Eye (tissue), 1 donor: Measurements from ENCODE around the gene OR9A2.
"Not testable (repeated sequence)": the region's sequence is repeated elsewhere in the genome, so short reads cannot be mapped to it uniquely, and the experiment has no call there.

Source experiments
- DNase-seq: peaks from one replicate; pipeline ENCODE4 v3.0.0-alpha.2; 2015

OR9A2 gene

DNA sequence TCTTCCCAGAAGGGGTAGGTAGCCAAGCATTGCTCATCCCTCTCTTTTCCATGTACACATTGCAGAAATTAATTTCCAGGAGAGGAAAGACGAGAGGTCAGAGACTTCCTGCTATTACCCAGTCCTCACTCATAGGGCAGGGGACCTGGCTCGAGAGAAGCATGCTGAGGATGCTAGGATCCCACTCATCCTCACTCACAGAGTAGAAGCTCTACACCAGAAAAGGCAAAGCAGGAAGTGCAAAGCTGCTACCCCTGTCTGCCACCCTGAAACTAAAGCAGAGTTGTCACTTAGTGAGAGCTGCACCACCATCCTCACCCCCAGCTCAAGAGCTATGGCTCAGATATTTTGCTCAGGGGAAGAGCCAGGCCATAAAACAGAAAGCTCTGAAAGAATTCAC, 9.9 kb downstream of the OR9A2 start:
- DNase-seq = no peak

DNA sequence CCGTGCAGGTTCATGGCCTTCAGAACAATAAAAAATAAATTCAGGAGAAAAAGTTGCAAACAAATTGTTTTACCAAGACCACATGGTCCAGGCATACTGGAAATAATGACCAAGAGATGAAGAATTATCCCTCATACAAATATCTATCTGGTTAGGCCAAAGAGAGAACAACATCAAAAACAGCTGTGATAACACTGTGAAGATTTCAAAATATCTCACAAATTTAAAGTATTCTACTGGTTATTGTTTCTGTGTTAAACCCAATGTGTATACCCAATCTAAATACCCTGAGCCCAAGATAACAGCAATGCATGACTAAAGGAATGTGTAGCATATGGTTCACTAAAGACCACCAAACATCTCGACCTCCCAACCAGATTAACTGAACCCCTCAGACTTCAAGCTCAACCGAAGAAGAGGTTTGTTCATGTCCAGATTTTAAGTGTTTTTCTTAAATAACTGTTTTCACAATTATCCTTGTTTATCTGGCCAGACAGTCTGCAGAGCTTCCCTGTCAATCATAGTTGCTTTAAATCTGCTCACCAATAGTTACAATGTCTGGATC, 10.9 kb downstream of the OR9A2 start:
- no peak for DNase-seq

DNA sequence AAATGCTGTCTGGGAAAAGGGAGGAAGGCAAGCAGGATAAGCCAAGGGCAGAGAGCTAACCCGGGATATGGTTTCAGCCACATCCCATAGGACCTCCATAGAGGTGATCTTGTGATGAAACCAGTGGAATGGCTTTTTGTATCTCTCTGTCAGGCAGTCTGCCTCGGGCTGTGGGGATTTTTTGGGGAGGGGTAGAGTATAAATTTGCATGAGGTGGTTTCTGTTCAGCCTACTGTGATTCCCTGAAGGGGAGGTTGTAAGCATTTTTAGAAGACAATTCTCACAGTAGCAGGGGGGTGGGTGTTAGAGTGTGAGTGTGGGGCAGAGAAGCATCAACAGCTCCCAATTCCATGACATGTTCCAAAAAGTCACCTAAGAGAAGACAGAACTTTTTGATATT, 11.8 kb downstream of the OR9A2 start:
- DNase-seq = no peak

DNA sequence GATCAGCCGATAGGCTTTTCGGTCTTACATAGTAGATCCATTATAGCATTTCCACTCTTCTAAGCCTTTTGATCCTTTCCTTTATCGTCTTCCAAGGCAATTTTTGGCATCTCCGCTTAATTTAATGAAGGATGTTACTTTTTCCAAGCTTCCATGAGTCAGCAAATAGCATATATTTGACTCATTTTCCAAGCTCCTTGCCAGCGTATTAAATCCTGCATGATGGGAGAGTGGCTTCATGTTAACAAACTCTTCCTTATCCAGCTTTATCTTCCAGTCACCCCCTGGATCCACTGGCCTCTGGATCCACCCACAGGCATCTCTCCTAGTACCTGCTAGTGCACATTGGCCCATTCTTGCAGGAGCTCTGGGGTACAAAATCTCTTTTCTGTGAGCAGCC, 13.0 kb downstream of the OR9A2 start:
- DNase-seq = peak; percentile 57

DNA sequence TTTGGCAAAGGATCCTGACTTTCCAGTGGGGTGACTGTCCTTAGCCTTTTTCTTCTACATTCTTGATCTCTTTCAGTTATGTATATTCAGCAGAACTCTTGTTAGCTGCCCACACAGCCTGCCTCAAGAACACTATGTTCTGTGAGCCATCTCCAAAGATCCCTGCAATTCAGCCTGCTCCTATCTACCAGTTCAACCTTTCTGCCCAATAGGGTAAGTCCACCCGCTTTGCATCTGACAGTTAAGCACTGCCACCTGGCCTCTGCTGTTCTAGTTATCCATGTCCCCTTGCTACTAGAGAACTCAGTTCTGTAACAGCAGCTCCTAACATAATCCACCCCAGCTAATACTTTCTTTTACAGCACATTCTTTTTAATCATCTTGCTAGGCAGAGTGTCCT, 13.5 kb downstream of the OR9A2 start:
- DNase-seq = no peak

DNA sequence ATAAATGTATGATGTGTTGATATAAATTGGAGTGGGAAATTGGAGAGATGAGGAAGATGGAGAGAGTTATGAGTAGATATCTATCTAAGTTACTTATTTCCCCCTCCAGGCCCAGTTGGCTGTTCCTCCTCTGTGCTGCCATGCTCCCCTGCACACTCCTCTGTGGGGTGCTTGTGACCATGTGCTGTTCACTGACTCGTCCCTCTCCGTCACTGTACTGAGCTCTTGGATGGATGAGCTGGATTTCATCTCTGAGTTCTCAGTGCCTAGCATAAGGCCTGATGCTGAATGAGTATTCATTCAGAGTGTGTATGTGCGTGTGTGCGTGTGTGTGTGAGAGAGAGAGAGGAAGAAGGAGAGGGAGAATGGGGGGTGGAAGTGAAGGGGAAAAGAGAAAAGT, 14.5 kb downstream of the OR9A2 start:
- no peak for DNase-seq

DNA sequence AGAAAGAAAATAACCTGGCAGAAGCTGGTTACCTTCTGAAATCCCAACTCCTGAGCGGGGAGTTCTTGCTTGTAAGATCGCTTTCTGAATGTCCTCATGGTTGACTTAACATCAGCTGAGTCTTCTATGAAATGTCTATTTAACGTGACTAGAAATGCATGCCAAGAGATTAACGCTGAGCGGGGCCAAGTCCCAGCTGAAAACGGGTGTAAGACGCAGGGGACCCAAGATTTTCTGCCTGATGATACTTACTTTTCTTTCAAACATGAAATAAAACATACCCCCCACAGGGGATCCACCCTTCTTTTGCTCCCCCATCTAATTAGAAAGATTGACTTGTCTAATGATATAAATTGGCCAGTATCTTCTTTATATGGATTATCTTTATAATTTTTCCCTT, 14.9 kb downstream of the OR9A2 start:
- DNase-seq = peak; percentile 61

DNA sequence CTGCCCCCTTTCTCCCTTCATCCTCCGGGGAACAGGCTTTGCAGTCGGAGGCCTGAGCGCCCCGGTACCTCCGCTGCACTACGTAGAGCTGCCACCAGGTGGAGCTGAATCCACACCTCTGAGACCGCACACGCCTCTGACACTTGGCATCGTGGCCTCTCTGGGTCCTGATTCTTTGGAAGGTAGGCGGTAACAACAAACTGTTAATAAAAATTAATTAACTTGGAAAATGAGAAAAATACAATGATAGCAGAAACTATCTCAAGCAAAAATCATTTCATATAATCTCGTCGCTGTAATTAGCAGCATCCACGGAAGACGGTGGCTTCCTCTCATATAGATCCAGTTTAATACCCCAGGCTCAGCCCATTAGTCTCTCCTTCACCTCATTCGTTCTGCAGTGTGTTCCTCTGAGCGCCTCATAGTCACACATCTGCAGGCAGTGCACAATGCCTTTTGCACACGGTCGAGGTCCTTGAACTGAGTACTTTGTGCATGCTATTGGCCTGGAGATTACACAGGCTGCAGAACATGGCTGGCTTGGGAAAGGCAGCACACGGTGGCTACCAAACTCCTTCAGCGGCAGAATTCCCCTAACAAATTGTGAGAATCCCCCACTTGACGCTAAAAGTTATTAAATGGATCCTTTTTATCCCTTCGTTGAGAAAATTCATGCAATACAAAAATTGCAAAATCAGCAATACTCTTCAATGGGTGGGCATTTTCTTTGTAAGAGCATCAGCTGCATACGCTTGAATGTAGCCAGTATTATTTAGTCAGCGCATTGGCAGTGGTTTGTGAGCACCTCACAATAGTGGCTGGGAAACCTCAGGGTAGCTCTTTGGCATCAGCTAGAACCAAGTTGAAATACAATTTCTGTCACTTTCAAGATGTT, 18.7 kb downstream of the OR9A2 start:
- DNase-seq = peak; percentile 91

DNA sequence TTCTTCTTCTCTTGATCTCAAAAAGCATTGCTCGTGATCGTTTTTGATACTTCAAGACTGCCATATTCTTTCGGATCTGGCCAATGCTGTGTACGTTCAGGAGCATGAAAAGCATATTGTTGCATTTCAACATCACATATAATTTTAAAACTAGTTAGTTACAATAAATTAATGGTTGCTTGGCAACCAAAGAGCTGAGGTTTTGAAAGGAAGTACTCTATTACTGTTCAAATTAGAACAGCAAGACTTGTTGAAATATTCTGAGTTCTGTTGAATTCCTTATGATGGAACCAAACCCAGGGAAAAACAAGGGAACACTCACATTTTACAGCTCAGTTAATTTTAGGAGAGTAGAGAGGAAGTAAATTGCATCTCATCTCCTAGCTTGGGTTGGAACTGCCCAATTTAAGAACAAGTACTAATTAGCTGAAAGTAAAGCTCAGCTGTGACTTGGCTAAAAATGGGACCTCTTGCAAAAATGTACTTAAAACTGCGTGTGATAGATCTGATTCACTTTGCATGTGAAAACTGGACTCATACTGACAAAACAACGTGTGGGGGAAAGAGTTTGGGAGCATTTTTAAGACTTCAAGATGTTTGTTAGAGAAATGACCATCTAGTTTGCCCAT, 21.2 kb downstream of the OR9A2 start:
- DNase-seq = no peak

DNA sequence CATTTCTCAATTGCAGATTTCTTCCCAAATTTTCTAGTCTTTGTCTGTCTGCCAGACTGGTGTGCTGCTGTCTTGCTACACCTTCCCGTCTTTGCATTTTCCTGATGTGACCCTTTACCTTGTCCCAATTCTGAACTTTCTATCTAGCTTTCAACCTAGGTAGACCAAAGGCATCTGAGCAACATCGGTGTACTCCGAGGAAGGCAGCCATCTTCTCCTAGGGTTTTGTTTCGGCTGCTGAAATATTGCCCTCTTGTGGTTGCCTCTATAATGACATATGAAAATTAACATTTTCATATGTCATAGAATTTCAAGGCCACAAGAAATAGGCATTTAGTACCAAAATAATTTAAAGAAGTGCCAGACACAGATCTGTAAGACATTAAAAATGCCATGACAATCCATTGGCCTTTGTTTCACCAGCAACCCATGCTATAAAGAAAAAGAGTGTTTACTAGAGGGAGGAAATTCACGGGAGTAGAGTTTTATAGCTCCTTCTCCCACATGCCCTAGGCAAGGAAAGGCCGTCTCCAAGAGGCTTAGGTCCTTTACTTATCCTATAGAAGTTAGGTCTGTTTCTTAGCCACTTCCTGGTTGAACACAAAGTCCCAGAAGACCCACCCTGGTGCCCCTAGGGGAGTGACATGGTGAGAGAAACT, 23.4 kb downstream of the OR9A2 start:
- peak; percentile 69 for DNase-seq

DNA sequence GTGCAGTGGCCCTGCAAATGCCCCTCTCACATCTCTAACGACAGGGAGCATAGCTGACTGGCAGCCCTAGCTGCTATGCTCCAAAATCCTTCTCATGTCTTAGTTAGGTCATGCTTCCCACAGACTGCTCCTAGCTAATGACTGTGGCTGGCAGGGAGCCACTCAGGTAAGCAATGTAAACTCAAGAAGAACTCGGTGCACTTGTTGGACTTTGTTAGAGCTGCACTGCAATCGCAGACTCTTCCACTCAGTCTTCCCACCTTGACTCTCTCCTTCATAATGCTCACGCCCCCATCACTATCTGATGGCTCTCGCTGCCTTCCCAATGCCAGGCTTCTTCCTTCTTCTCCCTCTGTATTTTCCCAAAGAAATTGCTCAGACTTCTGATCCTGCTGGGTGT, 24.0 kb downstream of the OR9A2 start:
- DNase-seq = no peak

DNA sequence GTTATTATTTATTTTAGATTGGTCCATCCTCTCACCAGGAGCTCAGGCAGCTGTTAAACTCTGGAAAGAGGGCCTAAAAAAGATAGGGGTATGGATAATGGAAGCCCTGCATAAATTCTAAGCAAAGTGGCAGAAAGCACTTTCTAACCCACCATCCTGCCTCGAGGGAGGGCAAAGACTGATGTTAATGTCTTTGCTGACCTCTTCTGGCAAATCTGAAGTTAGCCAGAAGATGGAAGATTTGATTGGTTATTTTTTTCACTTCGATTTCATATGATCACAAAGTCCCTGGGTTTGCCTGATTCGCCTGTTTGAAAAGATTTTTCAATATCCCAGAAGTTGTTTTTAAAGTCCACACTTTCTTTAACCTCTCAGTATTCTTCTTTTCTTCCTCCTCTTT, 24.8 kb downstream of the OR9A2 start:
- DNase-seq = no peak

DNA sequence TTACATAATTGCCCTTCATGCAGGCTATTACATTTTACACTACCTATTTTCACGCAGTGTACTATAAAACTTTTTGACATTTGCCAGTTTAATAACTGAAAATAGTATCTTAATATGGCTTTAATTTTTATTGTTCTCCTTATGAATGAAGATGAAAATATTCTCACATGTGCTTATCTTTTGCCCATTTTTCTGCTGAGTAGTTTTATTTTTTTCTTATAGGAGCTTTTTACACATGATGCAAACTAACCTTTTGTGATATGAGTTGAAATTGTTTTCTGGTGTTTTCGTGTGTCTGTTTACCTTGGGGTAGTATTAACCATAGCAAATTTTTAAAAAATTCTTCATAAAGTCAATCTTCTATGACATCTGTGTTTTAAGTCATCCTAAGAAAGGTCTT, 26.3 kb downstream of the OR9A2 start:
- DNase-seq = no peak

DNA sequence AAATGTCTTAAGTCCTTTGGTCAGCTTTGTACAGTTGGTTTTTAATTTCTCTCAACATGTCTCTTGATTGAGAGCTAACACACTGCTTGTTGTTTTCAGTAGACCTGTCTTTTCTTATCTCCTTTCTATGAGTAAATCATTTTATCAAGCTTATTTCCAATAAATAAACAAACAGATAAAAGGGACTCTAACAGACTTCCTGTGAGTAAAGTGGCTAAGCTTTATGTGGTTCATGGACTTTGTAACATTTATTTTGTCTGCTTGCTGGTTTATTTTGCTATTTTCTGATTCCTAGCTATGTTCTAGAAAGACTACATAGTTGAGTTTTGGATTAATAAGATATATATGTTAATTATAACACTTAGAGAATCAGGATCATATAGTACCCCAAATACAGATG, 27.1 kb downstream of the OR9A2 start:
- DNase-seq = no peak

DNA sequence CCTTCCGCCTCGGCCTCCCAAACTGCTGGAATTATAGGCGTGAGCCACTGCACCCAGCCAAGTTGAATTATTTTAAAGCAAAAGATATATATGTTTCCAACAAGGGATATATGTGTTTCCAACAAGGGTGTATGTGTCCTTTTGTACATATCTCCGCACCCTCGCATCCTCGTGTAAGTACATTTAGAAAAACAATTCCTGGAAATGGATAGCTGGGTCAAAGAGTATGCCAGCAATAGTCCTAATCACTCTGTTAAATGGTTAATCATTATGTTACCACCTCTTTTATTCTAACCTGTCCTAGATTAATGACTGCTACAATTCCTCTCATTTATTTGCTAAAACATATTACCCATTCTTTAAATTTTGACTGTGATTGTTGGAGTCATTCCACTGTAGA, 28.0 kb downstream of the OR9A2 start:
- DNase-seq = no peak

DNA sequence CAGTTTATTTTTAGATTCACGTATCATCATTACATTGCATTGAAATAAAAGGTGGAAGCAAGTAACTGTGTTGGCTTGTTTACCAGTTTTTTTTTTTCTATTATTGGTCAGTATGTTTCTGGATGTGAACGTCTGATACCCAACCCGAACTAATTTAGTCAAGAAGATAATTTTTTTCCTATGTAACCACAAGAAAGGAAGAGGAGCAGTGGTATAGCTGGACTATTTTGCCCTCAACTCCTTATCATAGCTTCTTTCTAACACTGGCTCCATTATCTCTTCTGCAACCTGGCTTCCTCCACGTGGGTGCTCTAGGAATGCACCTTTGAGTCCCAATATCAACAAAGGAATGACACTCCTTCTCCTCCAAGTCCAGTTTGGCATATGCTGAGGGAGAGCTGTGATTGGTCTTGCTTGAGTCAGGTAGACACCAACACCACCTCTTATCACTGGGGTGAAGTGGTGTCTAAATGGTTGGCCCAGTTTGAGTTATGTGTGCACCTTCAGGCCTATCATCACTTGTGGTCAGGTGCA, 29.4 kb downstream of the OR9A2 start:
- DNase-seq = no peak

DNA sequence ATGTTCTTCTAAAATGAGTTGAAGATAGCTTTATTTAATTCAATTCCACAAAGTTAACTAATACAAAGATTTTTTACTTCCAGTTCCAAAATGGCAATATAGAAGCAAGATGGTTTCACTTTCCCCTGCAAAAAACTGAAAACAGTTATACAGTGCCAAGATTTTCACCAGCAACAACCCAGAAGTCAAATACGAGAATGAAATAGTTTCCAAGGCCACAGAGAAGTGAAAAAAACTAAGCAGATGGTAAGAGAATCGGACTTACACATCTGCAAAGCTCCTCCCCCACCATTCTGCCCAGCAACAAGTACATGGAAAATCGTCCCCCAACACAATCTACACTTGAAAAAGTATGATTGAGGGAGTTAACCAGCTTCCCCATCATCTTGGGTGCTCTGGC, 34.5 kb downstream of the OR9A2 start:
- DNase-seq = no peak

DNA sequence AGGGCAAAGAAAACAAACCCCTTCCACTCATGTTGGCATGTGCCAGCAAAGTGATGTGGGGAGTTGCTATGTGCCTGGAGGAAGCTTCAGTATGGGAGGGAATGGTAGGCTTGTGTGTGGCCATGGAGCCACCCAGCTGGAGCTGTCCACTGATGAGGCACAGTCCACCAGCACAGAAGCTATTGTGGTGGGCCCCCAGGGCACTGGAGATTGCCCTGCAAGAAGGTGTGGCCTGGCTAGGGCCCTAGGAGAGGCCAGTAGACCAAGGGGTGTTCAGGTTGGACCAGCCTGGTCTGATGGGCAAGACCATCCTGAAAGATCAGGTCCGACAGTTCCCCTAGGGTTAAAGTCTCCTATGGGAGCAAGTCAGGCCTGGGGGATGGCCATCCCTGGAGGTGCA, 42.6 kb downstream of the OR9A2 start:
- no peak for DNase-seq

DNA sequence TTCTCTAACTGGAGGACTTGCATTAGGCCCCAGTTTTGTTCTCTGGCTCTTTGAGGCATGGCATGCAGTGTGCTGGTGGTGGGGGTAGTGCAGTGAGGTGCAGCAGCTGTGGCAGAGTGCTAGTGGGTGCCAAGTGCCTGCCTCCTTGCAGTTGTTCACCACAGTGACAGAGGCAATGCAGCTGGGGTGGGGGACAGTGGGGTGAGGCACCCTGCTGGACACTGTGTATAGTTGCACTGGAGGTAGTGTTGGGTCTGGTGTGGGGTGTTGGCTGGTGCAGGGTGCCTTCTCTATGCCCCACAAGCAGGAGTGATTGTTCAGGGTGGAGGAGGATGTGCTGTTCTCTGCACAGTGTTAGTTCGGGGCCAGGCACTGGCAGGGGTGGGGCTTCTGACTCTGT, 43.1 kb downstream of the OR9A2 start:
- DNase-seq = no peak

DNA sequence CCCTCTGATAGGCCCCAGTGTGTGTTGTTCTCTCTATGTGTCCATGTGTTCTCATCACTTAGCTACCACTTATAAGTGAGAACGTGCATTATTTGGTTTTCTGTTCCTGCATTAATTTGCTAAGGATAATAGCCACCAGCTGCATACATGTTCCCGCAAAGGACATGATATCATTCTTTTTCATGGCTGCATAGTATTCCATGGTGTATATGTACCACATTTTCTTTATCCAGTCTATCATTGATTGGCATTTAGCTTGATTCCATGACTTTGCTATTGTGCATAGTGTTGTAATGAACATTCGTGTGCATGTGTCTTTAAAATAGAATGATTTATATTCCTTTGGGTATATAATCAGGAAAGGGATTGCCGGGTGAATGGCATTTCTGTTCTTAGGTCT, 48.5 kb downstream of the OR9A2 start:
- not testable (repeated sequence) for DNase-seq
